NCI-H1694 treated with DMSO at 0.1 percent for 48 hours (cell line): ENCODE results near the gene CD96.

Source experiments
- DNase-seq: peaks from one replicate; lab custom pipeline; 2025; lab: John Stamatoyannopoulos, UW

CD96 gene

GRCh38 chr3:111594781-111595180, 52.8 kb downstream of the CD96 start:
- DNase-seq = no peak

GRCh38 chr3:111595232-111595631, 53.2 kb downstream of the CD96 start, which contains the start of gene ZBED2:
Gene ZBED2 (minus strand): TSS chr3:111595346. CDS start chr3:111594201, 1,145 bp downstream.
- no peak for DNase-seq

GRCh38 chr3:111596328-111596727, 54.3 kb downstream of the CD96 start:
- DNase-seq = no peak

- no peak for DNase-seq
Measured at GRCh38 chr3:111598139-111598538, 56.1 kb downstream of the CD96 start.

- DNase-seq = no peak
Measured at GRCh38 chr3:111598552-111598951, 56.6 kb downstream of the CD96 start.

- no peak for DNase-seq
Measured at GRCh38 chr3:111601810-111602209, 59.8 kb downstream of the CD96 start.

- DNase-seq = no peak
Measured at GRCh38 chr3:111603679-111604078, 61.7 kb downstream of the CD96 start.

GRCh38 chr3:111604119-111604518, 62.1 kb downstream of the CD96 start:
- DNase-seq = no peak

- DNase-seq = no peak
Measured at GRCh38 chr3:111605018-111605417, 63.0 kb downstream of the CD96 start.

GRCh38 chr3:111605493-111605892, 63.5 kb downstream of the CD96 start:
- DNase-seq = no peak

- DNase-seq = no peak
Measured at GRCh38 chr3:111607240-111607920, 65.4 kb downstream of the CD96 start.

- DNase-seq = no peak
Measured at GRCh38 chr3:111608383-111608782, 66.4 kb downstream of the CD96 start.

- DNase-seq = no peak
Measured at GRCh38 chr3:111609700-111610099, 67.7 kb downstream of the CD96 start.

GRCh38 chr3:111610189-111610588, 68.2 kb downstream of the CD96 start:
- DNase-seq = no peak

- DNase-seq = no peak
Measured at GRCh38 chr3:111610612-111611054, 68.6 kb downstream of the CD96 start.

GRCh38 chr3:111613294-111613693, 71.3 kb downstream of the CD96 start:
- no peak for DNase-seq

GRCh38 chr3:111615880-111616279, 73.9 kb downstream of the CD96 start:
- DNase-seq = no peak

GRCh38 chr3:111616417-111617105, 74.6 kb downstream of the CD96 start:
- no peak for DNase-seq

GRCh38 chr3:111617406-111617805, 75.4 kb downstream of the CD96 start:
- no peak for DNase-seq

- no peak for DNase-seq
Measured at GRCh38 chr3:111617912-111618601, 76.1 kb downstream of the CD96 start.

GRCh38 chr3:111618945-111619344, 76.9 kb downstream of the CD96 start:
- DNase-seq = no peak

- no peak for DNase-seq
Measured at GRCh38 chr3:111619833-111620232, 77.8 kb downstream of the CD96 start.

- DNase-seq = no peak
Measured at GRCh38 chr3:111621535-111621934, 79.5 kb downstream of the CD96 start.
